ENCODE measurements around the gene CLPTM1L.
"Not testable (repeated sequence)": the region's sequence is repeated elsewhere in the genome, so short reads cannot be mapped to it uniquely, and the experiment has no call there.

CLPTM1L gene

DNA sequence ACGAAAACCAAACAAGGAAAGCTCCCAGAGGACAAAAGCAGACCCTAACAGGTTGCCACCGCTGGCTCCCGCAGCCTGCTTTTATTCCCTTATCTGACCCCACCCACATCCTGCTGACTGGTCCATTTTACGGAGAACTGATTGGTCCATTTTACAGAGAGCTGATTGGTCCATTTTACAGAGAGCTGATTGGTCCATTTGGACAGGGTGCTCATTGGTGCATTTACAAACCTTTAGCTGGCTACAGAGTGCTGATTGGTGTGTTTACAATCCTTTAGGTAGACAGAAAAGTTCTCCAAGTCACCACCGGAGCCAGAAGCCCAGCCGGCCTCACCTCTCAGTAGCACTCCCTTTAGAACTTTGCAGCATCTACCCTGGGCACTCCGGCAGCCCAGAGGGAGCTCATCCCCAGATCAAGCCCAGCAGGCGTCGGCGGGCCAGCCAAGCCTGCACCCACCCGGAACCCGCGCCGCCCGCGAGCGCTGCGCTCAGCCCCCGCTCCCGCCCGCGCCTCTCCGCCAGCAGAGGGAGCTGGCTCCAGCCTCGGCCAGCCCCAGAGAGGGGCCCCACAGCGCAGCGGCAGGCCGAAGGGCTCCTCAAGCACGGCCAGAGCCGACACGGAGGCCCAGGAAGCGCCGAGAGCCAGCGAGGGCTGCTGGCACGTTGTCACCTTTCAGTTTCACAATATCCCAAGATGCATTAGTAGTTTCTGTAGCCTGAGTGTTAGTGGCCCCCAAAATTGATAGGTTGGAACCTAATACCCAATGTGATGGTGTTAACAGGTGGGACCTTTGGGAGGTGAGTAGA is 35.3 kb upstream of the CLPTM1L start:
- peak in 1 of 2 donors; percentile 25 for DNase-seq (ENCODE audit: low read depth in 2 of 2)

DNA sequence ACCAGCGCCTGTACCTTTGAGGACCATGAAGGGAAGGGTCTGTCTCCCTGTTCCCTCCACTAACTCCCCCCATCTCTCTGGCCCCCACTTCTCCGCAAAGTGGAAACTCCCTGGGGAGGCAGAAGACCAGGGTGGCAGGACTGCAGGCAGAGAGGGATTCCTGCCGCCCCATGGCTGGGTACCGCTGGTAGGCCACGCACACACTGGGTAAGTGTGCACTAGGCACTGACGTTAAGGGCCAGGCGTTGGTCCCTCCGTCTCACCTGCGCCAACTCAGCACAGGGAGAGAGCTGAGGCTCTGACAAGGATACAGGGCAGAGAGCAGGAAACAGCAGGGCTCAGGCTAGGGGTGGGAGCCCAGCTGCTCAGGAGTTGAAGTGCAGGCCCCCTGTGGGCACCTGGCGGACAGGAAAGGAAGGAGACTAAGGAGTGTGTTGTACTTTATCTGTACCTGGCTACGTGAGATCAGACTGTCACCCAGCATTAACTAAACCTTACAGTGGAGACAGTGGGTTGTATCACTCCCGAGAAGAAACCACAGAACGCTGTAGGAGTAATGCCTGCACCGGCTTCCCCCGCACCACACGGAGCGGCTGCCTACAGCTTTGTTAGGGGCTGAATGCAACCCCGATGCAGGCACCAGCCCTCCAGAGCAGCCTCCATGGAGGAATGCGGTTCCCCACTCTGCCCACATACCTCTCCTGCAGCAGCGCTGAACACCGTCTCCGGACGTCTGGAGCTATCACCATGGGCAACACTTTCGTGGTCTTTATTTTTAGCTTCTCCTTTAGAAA is 34.2 kb upstream of the CLPTM1L start:
- no peak for DNase-seq (ENCODE audit: low read depth in 2 of 2)

DNA sequence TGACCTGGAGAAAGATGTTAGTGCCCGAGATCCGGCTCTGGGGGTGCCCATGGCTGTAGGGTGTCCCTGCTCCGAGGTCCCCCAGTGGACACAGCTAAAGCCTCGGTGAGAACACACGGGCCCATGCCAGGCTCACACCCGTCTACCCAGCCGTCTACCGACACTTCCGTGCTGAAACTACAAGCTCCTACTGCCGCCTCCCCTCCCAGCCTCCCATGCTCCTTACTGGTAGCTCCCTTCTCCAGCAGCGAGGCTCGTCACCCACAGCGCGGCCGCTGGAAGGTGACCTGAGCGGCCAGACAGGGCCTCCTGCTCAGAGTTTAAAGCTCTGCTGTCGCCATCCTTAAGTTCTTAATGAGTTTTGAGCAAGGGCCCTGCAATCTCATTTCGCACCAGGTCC is 33.2 kb upstream of the CLPTM1L start:
- DNase-seq (ENCODE audit: low read depth in 2 of 2), result no peak

DNA sequence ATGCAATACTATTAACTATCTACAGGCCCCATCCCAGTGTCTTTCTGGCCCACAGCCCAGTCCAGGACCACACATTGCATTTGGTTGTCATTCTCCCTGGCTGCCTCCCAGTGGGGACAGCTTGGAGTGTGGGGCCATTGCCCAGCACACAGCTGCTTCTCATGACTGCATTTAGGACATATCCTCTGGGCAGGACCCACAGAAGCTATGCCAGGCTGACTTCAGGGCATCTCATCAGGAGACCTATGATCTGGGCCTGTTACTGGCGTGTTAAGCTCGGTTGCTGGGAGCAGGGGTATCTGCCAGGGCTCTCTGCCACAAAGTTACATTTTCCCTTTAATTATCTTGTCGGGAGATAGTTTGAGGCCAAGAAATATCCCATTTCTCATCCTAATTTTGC is 32.1 kb upstream of the CLPTM1L start:
- DNase-seq (ENCODE audit: low read depth in 2 of 2), result no peak

DNA sequence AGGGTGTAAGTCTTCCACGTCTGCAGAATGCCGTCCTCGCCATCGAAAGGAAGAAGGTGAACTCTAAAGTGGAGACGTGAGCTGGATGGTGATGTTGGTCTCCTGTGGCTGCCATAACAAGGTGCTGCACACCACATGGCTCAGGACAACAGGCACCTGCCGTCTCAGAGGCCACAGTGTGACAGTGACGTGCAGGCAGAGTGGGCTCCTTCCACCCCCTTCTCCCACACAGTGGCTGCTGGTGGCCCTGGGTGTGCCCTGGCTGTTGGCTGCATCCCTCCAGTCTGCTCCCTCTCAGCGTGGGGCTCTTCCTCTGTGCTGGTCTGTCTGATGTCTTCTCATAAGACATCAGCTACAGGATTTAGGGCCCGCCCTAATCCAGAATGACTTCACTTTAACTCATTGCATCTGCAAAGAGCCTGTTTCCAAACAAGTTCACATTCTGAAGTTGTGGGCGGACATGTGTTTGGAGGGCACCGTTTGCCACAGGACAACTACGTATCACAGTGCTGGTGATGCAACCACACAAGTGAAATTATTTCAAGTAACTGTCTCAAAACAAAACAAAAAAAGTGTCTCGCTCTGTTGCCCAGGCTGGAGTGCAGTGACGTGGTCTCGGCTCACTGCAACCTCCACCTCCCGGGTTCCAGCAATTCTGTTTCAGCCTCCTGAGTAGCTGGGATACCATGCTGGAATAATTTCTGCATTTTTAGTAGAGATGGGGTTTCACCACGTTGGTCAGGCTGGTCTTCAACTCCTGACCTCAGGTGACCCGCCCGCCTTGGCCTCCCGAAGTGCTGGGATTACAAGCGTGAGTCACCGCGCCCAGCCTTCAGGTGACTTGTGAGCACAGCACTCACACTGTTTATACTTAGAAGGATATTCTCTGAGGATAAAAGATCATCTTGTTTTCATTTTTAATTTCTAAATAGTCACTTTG is 31.2 kb upstream of the CLPTM1L start:
- DNase-seq (ENCODE audit: low read depth in 2 of 2), result no peak

DNA sequence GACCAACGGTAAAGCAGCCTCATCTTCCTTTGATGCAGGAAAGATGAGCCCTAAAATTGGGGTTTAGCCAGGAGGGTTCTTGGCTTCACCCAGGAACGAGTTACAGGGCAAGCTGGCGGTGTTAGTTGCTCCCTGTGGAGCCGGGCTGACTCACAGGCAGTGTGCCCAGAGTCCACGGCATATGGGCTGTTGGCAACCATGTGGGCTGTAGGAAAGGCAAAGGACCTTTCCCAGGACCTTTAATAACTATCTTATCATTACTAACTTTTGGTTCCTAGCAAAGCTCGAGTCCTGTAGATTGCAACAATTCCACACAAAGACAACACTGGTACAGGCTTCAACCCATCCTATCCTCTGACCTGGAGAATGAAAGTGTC is 29.8 kb upstream of the CLPTM1L start:
- DNase-seq (ENCODE audit: low read depth in 2 of 2), result no peak

DNA sequence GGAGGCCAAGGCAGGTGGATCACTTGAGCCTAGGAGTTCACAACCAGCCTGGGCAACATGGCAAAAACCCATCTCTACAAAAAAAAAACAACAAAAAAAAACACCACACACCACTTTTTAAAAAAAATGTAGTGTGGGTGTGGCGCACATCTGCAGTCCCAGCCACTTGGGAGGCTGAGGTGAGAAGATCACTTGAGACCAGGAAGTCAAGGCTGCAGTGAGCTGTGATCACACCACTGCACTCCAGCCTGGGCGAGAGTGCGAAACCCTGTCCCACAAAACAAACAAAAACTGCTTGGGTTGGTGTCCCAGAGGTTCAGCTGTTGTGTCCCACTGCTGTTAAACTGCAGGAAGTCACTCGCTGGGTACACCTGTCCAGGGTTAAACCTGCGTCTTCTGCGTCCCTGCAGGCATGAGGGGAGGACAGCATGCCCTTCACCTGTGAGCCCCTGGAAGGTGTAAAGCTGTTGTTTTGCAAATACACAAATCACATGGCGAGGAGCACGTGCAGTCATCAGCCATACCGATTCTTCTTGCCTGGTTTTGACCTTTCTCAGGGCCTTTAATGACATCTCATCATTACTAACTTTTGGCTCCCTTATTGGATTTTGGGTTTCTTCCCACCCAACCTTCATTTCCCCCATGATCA is 29.3 kb upstream of the CLPTM1L start:
- DNase-seq (ENCODE audit: low read depth in 2 of 2), result no peak

DNA sequence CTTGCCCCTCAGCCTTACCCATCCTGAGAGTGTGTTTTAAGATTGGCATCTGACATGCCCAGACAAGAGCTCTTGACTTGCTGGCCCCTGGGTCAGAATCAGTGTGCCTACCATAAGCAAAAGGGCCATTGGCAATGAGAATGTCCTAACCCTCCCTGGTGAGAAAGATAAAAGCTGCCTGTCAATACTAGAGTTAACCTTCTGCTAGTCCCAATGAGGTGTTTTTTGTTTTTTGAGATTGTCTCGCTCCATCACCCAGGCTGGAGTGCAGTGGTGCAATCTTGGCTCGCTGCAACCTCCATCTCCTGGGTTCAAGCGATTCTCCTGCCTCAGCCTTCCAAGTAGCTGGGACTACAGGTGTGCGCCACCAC is 27.1 kb upstream of the CLPTM1L start:
- DNase-seq (ENCODE audit: low read depth in 2 of 2), result not testable (repeated sequence)

DNA sequence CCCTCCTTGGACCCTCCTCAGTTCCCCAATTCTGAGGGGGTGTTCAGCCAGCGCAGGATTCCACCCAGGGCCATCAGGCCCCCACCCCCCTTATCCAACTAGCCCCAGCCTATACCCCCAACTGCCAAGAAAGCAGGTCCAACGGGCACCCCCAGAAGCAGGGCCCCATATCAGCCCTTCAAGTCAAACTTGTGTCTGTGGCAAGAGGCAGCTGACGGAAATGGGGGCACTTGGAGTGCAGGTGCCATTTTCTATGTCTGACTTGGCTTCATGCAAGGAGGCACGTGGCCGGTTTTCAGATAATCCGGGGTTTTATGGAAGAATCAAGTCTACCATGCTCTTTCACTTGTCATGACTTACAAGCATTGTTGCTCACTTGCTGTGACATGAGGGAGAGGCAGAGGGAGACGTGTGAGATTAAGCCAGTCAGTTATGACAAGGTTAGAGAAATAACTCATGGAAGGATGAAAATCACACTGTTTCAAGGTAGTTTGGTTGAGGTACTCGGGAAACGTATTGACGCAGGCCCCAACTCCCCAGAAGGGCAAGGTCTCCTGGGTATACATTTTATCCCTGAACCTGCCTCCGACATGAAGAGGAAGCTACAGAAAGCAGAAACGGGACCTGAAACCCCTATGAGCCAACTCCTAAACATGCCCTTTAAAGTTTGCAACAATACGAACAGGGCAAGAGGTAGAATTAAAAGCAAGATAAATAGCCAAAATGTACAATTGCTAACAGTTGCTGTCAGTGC is 26.5 kb upstream of the CLPTM1L start:
- no peak for DNase-seq (ENCODE audit: low read depth in 2 of 2)

DNA sequence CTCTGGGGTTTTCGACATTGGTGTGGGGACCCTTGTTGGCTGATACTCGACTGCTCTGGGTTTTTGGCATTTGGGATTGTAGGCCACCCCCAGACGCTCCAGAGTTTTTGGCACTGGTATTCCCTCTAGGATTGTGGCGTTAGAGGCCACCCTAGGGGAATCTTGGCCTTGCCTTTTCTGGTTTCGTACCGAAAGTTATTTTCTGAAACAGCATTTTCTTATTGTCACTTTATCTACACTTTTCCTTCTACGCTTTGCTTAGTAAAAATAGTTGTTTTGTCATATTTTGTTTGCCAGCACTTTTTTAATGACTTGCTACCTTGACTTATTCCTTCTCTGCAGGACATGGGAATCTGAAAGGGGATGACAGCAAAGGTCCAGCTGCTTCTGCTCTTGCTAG is 25.1 kb upstream of the CLPTM1L start:
- DNase-seq (ENCODE audit: low read depth in 2 of 2), result no peak

DNA sequence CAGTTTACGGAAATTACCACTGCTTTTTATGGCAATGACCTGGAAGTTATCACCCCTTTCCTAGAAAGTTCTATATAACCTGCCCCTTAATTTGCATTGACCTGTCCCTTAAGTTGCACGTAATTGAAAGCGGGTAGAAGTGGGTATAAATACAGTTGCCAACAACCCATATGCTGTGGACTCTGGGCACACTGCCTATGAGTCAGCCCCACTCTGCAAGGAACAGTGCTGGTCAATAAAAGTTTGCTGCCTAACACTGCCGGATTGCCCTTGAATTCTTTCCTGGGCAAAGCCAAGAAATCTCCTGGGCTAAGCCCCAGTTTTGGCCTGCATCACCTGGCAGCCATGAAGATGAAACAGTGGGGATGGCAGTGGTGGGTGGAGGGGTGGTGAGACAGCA is 23.9 kb upstream of the CLPTM1L start:
- no peak for DNase-seq (ENCODE audit: low read depth in 2 of 2)

DNA sequence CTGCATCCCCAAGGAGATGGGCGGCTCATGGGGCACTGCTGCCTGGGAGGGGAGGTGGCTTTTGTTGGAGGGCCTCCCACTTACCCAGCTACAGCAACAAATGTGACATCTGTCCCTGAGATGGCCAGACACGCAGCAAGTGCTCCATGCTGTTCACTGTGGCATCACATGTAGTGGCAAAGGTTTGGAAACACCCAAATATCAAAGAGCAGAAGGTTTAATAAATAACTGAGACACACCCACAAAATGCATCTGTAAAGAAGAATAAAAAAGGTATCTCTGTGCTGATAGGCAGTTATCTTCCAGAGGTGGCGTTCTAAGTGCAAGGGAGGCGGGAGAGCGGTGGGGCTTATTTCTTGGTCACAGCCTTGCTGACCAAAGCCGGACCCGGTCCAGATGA is 23.3 kb upstream of the CLPTM1L start:
- DNase-seq (ENCODE audit: low read depth in 2 of 2), result no peak

DNA sequence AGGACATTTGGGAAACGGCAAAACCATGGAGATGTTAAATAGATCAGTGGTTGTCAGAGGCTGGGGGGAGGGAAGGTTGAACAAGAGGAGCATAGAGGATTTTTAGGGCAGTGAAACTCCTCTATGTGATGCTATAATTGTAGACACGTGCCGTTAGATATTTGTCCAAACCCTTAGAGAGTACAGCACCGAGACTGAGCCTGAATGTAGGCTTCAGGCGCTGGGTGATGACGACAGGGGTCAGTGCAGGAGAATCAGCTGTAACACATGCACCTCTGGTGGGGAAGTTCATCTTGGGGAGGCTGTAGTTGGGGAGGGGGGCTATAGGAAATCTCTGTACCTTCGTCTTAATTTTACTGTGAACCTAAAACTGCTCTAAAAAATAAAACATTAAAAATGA is 22.2 kb upstream of the CLPTM1L start:
- DNase-seq (ENCODE audit: low read depth in 2 of 2), result no peak

DNA sequence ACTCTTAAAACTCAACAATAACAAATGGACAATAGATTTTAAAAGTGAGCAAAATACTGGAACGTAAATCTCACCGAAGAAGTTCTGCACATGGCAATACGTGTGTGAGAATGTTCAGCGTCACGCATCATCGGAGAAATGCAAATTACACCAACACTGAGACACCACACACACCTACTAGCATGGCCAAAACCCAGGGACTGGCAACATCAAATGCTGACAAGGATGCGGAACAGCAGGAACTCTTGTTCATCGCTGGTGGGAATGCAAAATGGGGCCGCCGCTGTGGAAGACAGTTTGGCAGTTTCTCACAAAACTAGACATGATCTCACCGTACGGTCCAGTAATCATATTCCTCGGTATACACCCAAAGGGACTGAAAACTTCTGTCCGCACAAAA is 21.6 kb upstream of the CLPTM1L start:
- no peak for DNase-seq (ENCODE audit: low read depth in 2 of 2)

DNA sequence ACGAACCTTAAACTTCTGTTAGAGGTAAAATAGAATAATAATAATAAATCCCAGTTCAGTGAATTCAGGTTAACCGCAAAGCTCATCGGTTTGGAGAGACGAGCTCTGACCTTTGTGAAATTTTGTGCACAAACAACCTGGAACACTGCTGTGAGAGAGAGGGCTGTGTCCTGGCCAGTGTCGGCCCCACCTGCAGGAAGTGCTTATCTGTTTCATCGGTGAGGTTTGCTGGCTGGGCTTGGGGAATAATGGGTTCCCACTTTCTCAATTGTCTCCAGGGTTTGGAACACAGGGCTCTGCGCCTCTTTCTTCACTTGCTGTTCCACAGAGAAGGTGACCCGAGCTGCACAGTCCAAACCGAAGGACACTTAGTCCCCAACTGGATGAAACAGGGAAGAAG is 19.3 kb upstream of the CLPTM1L start:
- no peak for DNase-seq (ENCODE audit: low read depth in 2 of 2)

DNA sequence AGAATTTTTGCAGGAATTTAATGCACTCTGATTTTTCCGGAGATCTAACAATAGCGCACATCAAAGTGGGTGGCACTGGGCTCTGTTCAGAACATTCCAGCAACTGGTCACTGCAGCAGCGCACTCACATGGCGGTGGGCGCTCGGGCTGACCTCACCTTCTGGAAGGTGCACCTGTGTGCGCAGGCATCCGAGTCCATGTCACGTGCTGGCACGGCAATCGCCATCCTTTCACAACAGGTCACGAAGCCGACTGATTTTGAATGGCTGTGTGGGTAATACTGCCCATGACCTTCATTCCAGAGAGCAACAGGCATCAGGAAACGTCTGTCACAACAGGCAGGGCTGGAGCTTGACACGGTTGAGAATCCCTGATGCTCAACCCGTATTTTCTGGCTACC is 18.7 kb upstream of the CLPTM1L start:
- no peak for DNase-seq (ENCODE audit: low read depth in 2 of 2)

DNA sequence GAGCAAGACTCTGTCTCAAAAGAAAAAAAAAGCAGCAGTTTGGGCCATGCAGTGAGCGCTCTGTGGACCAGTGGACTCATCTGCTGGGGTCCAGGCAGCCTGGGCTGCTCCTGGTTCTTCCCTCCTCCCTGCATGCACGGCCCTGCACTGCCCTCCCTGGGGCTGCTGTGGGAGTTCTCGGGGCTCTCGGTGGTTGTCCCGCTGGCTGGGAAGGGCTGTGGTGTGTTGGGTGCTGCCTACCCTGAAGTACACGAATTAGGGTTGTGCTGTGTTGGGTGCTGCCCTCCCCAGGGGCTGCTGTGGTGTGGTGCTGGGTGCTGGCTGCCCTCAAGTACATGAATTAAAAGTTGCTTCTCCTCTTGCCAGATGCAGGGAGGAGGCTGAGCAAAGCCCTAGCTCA is 18.3 kb upstream of the CLPTM1L start:
- no peak for DNase-seq (ENCODE audit: low read depth in 2 of 2)

DNA sequence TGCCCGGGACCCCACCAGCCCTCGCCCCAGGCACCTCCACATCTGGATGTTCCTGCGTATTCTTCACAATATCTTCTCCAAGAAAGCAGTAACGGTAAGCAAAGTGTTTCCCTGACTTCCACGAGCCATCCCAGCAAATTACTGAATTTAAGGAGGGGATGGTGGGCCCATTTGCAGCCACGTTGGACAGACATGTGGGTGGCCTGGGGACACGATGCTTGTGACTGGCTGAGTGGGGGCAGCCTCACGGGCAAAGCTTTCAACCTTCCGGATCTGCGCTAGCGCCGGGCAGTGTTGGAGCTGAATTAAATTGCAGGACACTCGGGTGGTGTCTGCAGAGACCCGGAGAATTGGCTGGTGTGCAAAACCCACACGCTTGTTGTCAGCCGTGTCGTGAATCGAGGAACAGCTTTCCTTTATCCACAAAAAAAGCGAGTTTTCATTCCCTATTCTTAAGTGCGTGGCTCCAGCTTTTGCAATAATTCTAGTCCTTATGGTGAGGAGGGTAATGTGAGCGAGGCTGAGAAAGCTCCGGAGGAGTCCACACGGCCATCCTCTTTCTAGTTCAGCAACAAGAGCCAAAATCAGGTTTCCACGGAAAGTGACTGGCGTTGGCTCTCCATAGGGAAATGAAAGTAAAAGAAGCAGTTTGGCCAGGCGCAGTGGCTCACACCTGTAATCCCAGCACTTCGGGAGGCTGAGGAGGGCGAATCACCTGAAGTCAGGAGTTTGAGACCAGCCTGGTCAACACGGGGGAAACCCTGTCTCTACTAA is 17.5 kb upstream of the CLPTM1L start:
- DNase-seq (ENCODE audit: low read depth in 2 of 2), result no peak

DNA sequence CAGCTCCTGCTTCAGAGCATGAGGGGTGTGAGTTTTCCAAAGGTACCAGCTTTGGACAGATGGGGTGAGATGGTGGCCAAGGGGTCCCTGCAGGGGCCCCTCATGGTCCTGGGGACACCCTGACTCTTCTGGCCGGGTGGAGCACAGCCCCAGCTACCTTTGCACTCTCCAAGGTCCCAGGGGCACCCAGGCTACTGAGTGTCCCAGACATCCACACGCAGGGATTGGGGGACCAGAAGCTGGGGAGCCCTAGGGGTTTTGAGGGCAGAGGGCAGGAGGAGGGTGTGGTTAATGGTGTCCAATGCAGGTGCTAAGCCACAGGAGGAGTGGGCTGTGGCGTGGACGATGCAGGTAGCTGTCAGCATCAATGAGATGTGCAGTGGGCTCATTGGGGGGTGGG is 16.0 kb upstream of the CLPTM1L start:
- DNase-seq (ENCODE audit: low read depth in 2 of 2), result no peak

DNA sequence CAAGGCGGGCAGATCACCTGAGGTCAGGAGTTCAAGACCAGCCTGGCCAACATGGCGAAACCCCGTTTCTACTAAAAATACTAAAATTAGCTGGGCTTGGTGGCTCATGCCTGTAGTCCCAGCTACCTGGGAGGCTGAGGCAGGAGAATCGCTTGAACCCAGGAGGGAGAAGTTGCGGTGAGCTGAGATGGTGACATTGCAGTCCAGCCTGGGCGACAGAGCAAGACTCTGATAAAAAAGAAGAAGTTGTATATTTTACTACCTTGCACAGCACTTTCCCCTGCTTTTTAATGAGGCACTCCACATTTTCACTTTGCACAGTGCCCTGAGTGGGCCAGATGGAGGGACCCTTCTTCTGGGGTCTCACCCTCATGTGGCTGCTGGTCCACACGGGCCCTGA is 15.5 kb upstream of the CLPTM1L start:
- DNase-seq (ENCODE audit: low read depth in 2 of 2), result not testable (repeated sequence)
